ENCODE measurements around the gene GALNS. TPM values are rescaled to one million over a fixed set of nuclear protein-coding genes. Genes with fewer than 3 reads are reported as not detected.
A peak's percentile ranks its signal among the peaks of the same experiment; 100 is the strongest.

Gene GALNS
- total and polyA plus RNA-seq, 2 of the 13 experiments (the other 11 are each of a cell fraction or from before 2014, with no cell fraction given), result 9.2 to 9.8 TPM

DNA sequence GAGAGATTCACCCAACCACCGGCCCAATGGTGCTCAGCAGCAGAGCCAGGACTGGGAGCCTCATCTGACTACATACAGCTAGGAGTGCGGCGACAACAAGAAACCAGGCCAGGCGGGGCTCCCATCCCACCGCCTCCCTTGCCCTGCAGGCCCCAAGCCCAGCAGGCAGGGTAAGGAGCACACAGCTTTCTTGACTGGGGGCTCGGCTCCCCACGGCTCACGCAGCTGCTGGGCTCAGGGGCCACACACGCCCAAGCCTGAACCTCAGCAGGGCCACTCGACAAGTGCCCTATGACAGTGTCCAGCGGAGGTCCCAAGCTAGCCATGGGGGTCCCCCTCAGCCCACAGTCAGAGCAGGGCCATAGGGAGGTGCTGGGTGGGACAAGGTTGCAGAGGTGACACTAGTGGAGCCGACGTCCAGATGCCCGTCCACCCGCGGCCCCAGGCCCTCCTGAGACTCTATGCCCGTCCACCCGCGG is 85.4 kb downstream of the GALNS start (continued):
- TF ChIP-seq, protein P1, sequence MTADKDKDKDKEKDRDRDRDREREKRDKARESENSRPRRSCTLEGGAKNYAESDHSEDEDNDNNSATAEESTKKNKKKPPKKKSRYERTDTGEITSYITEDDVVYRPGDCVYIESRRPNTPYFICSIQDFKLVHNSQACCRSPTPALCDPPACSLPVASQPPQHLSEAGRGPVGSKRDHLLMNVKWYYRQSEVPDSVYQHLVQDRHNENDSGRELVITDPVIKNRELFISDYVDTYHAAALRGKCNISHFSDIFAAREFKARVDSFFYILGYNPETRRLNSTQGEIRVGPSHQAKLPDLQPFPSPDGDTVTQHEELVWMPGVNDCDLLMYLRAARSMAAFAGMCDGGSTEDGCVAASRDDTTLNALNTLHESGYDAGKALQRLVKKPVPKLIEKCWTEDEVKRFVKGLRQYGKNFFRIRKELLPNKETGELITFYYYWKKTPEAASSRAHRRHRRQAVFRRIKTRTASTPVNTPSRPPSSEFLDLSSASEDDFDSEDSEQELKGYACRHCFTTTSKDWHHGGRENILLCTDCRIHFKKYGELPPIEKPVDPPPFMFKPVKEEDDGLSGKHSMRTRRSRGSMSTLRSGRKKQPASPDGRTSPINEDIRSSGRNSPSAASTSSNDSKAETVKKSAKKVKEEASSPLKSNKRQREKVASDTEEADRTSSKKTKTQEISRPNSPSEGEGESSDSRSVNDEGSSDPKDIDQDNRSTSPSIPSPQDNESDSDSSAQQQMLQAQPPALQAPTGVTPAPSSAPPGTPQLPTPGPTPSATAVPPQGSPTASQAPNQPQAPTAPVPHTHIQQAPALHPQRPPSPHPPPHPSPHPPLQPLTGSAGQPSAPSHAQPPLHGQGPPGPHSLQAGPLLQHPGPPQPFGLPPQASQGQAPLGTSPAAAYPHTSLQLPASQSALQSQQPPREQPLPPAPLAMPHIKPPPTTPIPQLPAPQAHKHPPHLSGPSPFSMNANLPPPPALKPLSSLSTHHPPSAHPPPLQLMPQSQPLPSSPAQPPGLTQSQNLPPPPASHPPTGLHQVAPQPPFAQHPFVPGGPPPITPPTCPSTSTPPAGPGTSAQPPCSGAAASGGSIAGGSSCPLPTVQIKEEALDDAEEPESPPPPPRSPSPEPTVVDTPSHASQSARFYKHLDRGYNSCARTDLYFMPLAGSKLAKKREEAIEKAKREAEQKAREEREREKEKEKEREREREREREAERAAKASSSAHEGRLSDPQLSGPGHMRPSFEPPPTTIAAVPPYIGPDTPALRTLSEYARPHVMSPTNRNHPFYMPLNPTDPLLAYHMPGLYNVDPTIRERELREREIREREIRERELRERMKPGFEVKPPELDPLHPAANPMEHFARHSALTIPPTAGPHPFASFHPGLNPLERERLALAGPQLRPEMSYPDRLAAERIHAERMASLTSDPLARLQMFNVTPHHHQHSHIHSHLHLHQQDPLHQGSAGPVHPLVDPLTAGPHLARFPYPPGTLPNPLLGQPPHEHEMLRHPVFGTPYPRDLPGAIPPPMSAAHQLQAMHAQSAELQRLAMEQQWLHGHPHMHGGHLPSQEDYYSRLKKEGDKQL (CRISPR knock-in tag; IDR thresholded peaks at IDR 0.05; ENCODE audit: low read depth), result no peak
- TF ChIP-seq MTF2 (CRISPR knock-in tag; IDR thresholded peaks at IDR 0.05; ENCODE audit: borderline replicate concordance), result no peak

DNA sequence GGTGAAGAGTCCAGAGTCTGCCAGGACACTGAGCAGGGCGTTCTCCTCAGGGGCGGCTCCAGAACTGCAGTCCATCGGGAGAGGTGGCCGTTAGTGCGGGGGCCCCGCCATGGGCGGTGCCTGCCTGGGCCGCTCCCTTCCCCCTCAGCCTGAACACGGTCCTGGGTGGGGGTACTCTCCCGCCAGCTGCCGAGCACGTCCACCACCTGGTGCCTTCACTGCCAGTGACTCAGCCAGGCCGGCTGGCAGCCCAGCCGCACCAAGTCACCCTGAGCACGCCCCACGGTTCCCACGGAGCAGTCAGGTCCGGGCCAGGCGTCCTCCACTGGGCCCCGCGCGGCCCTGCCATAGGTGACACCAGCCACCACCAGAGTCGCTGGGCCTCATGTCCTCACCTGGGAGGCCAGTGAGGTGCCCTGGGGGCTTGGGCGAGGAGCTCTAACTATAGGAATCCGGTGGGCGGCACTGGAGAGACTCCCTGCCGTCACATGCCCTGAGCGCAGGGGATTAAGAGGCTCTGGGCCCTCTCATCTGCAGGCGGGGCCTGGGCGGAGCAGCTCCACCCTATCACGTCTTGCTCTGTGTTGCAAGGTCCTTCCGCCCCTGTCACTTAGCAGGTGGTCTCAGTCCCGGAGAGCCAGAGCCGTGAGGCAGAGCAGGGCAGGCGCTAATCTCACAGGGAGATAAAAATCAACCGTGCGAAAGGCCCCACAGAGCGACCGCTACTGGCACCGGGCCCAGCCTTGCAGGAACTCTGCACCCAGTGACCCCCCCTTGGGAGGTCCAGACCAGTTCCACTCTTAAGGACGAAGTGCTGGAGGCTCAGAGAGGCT is 86.1 kb downstream of the GALNS start:
- Histone ChIP-seq H3K9me3 (ENCODE audit: low read length) (no peaks in the 10 kb centered on the region), H3K79me2 (ENCODE audit: insufficient read depth, low read length) (peaks cover 35% of the 10 kb centered on the region), H3K4me2 (ENCODE audit: low read depth, low read length) (peak overlapping the region; percentile 43), H3K4me1 (ENCODE audit: insufficient read depth, low read length) (peaks cover 36% of the 10 kb centered on the region), H3K9ac (ENCODE audit: insufficient read depth, low read depth, low read length) (peak overlapping the region; percentile 32), H4K20me1 (ENCODE audit: insufficient read depth, low read length) (peaks cover 16% of the 10 kb centered on the region; the same call in 1 of the 2 replicates), H3K27ac (ENCODE audit: extremely low read length, insufficient read depth, low read length) (peak overlapping the region; percentile 26), H2AFZ (ENCODE audit: low read length) (no peak overlapping the region), H3K27me3 (ENCODE audit: control insufficient read depth in 1 of 2, insufficient read depth in 2 of 2, low read length in 2 of 2) (no peaks in the 10 kb centered on the region), H3K36me3 (replicated peaks in 1 of 2; ENCODE audit: control insufficient read depth in 1 of 2, insufficient read depth in 2 of 2, low read length in 2 of 2) (peaks cover 0 to 4% of the 10 kb centered on the region in 2 experiments; a peak in 2 of 5 replicates), H3K4me3 (replicated peaks in 1 of 3; ENCODE audit: insufficient read depth in 1 of 3, low read depth in 2 of 3, low read length in 3 of 3) (peak overlapping the region in 2 of 3 experiments; percentile 19 to 41; a peak in 3 of 6 replicates)
- ChIA-PET POLR2A (interaction anchor here (1.0 to 1.6 kb wide), 6 partner anchors 9 to 40 kb away, joined by 3 to 8 read pairs (median 5); partner anchors contain the start of gene PIEZO1), CTCF (ENCODE audit: low intra/inter-chr PET ratio, low total read pairs) (no interaction called here)
- in situ Hi-C loops (cut with HindIII; ENCODE audit: extremely low pct_ligation_motif_present, low pct_unique_long_range_greater_than_20kb), result no loop called here
- WGBS (ENCODE audit: low lambda C conversion rate), result 58% methylated on average over 21 of the region's 41 CpGs
- FAIRE-seq, result peak; percentile 86
- intact Hi-C loops (cut with micrococcal nuclease; ENCODE audit: unreplicated experiment), result loop anchor here (1.0 to 2.0 kb wide), 2 partner anchors 14 to 22 kb away; partner anchors contain the start of gene PIEZO1
- ATAC-seq, result peak; percentile 64
- DNase-seq (ENCODE audit: low spot score), result peak; percentile 81
- BruUV-seq (replicated peaks), result no TSS peak
- TF ChIP-seq SOX6 (IDR thresholded peaks at IDR 0.05), result no peak
- peak; percentile 51 for TF ChIP-seq SOX6 (CRISPR knock-in tag; IDR thresholded peaks at IDR 0.05)
- peak; percentile 80; the same call in 1 of the 2 replicates for TF ChIP-seq AKAP8 (CRISPR knock-in tag; IDR thresholded peaks at IDR 0.05)
- no peak for TF ChIP-seq ZBTB1 (CRISPR knock-in tag; IDR thresholded peaks at IDR 0.05; ENCODE audit: borderline replicate concordance)
- no peak for TF ChIP-seq ZMAT3 (CRISPR knock-in tag; conservative IDR thresholded peaks at IDR 0.05)
- TF ChIP-seq HOXA3 (CRISPR knock-in tag; IDR thresholded peaks at IDR 0.05), result peak; percentile 40; the same call in 1 of the 2 replicates
- TF ChIP-seq CAMTA2 (CRISPR knock-in tag; IDR thresholded peaks at IDR 0.05; ENCODE audit: borderline replicate concordance), result no peak
- no peak for TF ChIP-seq ZNF883 (CRISPR knock-in tag; IDR thresholded peaks at IDR 0.05; ENCODE audit: not compliant biosample characterization)
- peak; percentile 64; the same call in 1 of the 2 replicates for TF ChIP-seq KDM2A (CRISPR knock-in tag; IDR thresholded peaks at IDR 0.05; ENCODE audit: borderline replicate concordance, low read depth)
- TF ChIP-seq ZBTB7B (CRISPR knock-in tag; IDR thresholded peaks at IDR 0.05), result peak; percentile 91
- TF ChIP-seq LCORL (IDR thresholded peaks at IDR 0.05), result no peak
- TF ChIP-seq LCORL (CRISPR knock-in tag; IDR thresholded peaks at IDR 0.05), result peak; percentile 86; the same call in 1 of the 2 replicates
- TF ChIP-seq KDM5B (CRISPR knock-in tag; IDR thresholded peaks at IDR 0.05; ENCODE audit: borderline replicate concordance), result 0 out of 2 replicates have a peak, but pooled peaks have one; percentile 21
- no peak for TF ChIP-seq ZNF138 (CRISPR knock-in tag; IDR thresholded peaks at IDR 0.05; ENCODE audit: low read depth)
- no peak for TF ChIP-seq ZNF354B (CRISPR knock-in tag; IDR thresholded peaks at IDR 0.05)
- TF ChIP-seq ZFP82 (CRISPR knock-in tag; IDR thresholded peaks at IDR 0.05; ENCODE audit: borderline replicate concordance), result no peak
